Heart left ventricle (tissue), 16 donors: Measurements from ENCODE around the gene ADIG. TPM values are rescaled to one million over a fixed set of nuclear protein-coding genes. Genes with fewer than 3 reads are reported as not detected.

ENCODE experiments used
- ATAC-seq, 4 donors: fragments of 200-7000 bp; cut with Tn5 transposase; one replicate each; pipeline ENCODE4 v1.9.1; 2020 to 2022; ENCODE audit warnings: moderate library complexity in 4 of 4, mild to moderate bottlenecking in 3 of 4, moderate number of reproducible peaks in 1 of 4
- DNase-seq, 5 donors: peaks; one replicate each; pipeline ENCODE4 v3.0.0-alpha.2; 2020
- H3K27ac ChIP-seq, 12 donors: fragments of 200-600 bp; sonication (generic) in 4 of 12; one replicate each; pipeline versions ENCODE4 v1.5.0 to v1.8.0; 2016 to 2022; ENCODE audit warnings: mild to moderate bottlenecking in 2 of 12
- H3K27me3 ChIP-seq, 9 donors: fragments of 200-600 bp; sonication (generic) in 2 of 9; one replicate each; pipeline versions ENCODE4 v1.5.1 to v1.8.0; 2016 to 2022; ENCODE audit warnings: mild to moderate bottlenecking in 3 of 9
- H3K36me3 ChIP-seq, 9 donors: fragments of 200-600 bp; sonication (generic) in 2 of 9; one replicate each; pipeline versions ENCODE4 v1.5.0 to v1.8.0; 2018 to 2022; ENCODE audit warnings: mild to moderate bottlenecking in 2 of 9
- H3K4me1 ChIP-seq, 12 donors: fragments of 200-600 bp; sonication (generic) in 4 of 12; one replicate each; pipeline versions ENCODE4 v1.5.0 to v1.8.0; 2016 to 2022; ENCODE audit warnings: mild to moderate bottlenecking in 3 of 12
- H3K4me3 ChIP-seq, 12 donors: fragments of 200-600 bp; sonication (generic) in 4 of 12; one replicate each; pipeline versions ENCODE4 v1.5.0 to v1.8.0; 2017 to 2022; ENCODE audit warnings: mild to moderate bottlenecking in 9 of 12, moderate library complexity in 4 of 12
- H3K9me3 ChIP-seq, 12 donors: fragments of 200-600 bp; sonication (generic) in 4 of 12; one replicate each; pipeline versions ENCODE4 v1.5.0 to v1.8.0; 2016 to 2022; ENCODE audit warnings: mild to moderate bottlenecking in 1 of 12
- POLR2A ChIP-seq, 2 donors: fragments of 450-650 bp; IDR thresholded peaks; one replicate each; pipeline ENCODE4 v1.6.1; 2017; ENCODE audit warnings: antibody characterized with exemption in 2 of 2, mild to moderate bottlenecking in 2 of 2, moderate library complexity in 2 of 2
- WGBS, 4 donors: extraction: QIAGEN DNeasy Blood & Tissue Kit in 2 of 4; methylation state at CpG; one replicate each; pipeline versions ENCODE4 v1.1.5 to v1.1.7; 2013 to 2018; 5-methylcytosine and 5-hydroxymethylcytosine counted together
- intact Hi-C, 10 donors: fragments of 100-400 bp; cut with DNase I; formaldehyde crosslinking; loops; one replicate each; pipeline versions ENCODE4 v1.11.1 to v1.14.2; 2022
- long read RNA-seq, 3 donors: library from polyadenylated mRNA; unstranded; transcript quantifications; one replicate each; pipeline ENCODE4 v2.0.0, GENCODE V29; 2020 to 2021
- polyA plus RNA-seq, 2 donors: library from polyadenylated mRNA; stranded (reverse); fragments of 200-250 nt; gene quantifications; one replicate each; pipeline ENCODE4 v1.2.3, GENCODE V29; 2013
- total RNA-seq, 9 donors: library from RNA; depleted of rRNA in 2 of 9; stranded (reverse); fragments of >200 nt in 2 of 9; fragmentation: NEBNext Ultra II Directional in 3 of 9; extraction: Animal tissue kit (Norgen Biotek cat#: 25700) in 3 of 9; gene quantifications; one replicate each; pipeline versions ENCODE4 v1.1.0 to v1.2.4, GENCODE V29; 2016 to 2023
- TF ChIP-seq, protein P1 (sequence below), 12 donors: fragments of 200-600 bp; sonication (generic) in 4 of 12; IDR thresholded peaks; one replicate each; pipeline versions ENCODE4 v1.5.0 to v1.8.0; 2018 to 2022; ENCODE audit warnings: antibody characterized with exemption in 12 of 12, mild to moderate bottlenecking in 5 of 12
- donor health status: ischemic (EF 13 %, LVEDD 7.1; RV severe dilation, severe dysfunction).
- donor health status: healthy with polysubstance abuse.
- donor health status: DM: no; HTN: yes; CAD: no.
- donor health status: DM: no; HTN: no; CAD: no.
- donor health status: ischemic (EF 25% LVEDD 6.9; RV normal size, moderate dysfunction).
- donor health status: ischemic (EF 25% LVEDD 5.7; RV mildly dilated, moderate dysfunction).
- donor health status: healthy.
- donor health status: DM: yes; HTN: yes; CAD: no.
- donor health status: ischemic (EF 35%, LVEDD 5.7; RV mildly dilated, moderate dysfunction).
- donor health status: nonischemic (EF 11% LVEDD 7.7; RV severe dilation, severe dysfunction).
- donor health status: DM: yes; HTN: yes; CAD: no.
- donor health status: PGD.
- donor health status: ischemic (EF 29% LVEDD 5.4; RV normal size, mild dysfunction).
- donor health status: nonischemic (EF 23%, LVEDD 6.1; RV moderate dilation, normal function).

The ADIG gene
- total RNA-seq (not detected), polyA plus RNA-seq (not detected)
- long read RNA-seq, donor 1: 0 reads
- long read RNA-seq, donor 2: 0 reads
- long read RNA-seq, donor 3: 0 reads

DNA sequence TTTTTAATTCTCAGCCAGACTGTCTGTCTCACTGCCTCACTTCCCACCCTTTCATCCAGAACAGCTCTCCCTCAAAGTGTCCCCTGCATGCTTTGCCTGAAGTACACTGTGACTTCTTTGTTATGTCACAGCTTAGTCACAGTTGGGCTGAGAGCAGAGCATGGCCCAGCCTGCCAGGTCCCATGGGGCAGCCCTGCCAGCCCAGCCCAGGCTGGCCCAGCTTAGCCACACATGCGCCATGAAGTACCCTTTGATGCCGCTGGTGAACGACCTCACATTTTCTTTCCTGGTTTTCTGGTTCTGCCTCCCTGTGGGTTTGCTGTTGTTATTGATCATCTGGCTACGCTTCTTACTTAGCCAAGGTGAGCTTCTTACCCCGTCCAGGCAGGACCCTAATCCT is at the start of gene ADIG:
Gene ADIG, plus strand, starts transcription at position 185 of the 400 bp plus-strand sequence. Its CDS starts 54 bp downstream, at position 239.
- H3K4me3 ChIP-seq: no peak within 1 kb of the TSS
- H3K27ac ChIP-seq: peak within 1 kb of the TSS in 6 of 12 donors; percentile 1 to 69 (median 24)
- peak; percentile 32 to 73 (median 70) for DNase-seq
- H3K9me3 ChIP-seq: no peaks in the 10 kb centered on the region
- intact Hi-C loops: no loop called here
- H3K36me3 ChIP-seq: peaks cover 0 to 19% (median 10%) of the 10 kb centered on the region in 9 donors
- H3K27me3 ChIP-seq: no peaks in the 10 kb centered on the region
- 50 to 60% (median 56%) methylated on average over 5 of the region's 5 CpGs for WGBS, 4 donors
- ATAC-seq: peak; percentile 91 to 93 (median 92)
- TF ChIP-seq, protein P1, sequence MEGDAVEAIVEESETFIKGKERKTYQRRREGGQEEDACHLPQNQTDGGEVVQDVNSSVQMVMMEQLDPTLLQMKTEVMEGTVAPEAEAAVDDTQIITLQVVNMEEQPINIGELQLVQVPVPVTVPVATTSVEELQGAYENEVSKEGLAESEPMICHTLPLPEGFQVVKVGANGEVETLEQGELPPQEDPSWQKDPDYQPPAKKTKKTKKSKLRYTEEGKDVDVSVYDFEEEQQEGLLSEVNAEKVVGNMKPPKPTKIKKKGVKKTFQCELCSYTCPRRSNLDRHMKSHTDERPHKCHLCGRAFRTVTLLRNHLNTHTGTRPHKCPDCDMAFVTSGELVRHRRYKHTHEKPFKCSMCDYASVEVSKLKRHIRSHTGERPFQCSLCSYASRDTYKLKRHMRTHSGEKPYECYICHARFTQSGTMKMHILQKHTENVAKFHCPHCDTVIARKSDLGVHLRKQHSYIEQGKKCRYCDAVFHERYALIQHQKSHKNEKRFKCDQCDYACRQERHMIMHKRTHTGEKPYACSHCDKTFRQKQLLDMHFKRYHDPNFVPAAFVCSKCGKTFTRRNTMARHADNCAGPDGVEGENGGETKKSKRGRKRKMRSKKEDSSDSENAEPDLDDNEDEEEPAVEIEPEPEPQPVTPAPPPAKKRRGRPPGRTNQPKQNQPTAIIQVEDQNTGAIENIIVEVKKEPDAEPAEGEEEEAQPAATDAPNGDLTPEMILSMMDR (IDR thresholded peaks at IDR 0.05): peak in 1 of 12 donors; percentile 12
- no peak for TF ChIP-seq POLR2A (IDR thresholded peaks at IDR 0.05)
- peaks cover 0 to 31% (median 14%) of the 10 kb centered on the region in 12 donors for H3K4me1 ChIP-seq

GRCh38 chr20:38534756-38535155 is 46.2 kb upstream of the ADIG start:
- 90 to 96% (median 95%) methylated on average over 11 of the region's 11 CpGs for WGBS, 4 donors

GRCh38 chr20:38536310-38536709 is 44.7 kb upstream of the ADIG start:
- intact Hi-C loops: no loop called here
- H3K36me3 ChIP-seq: peaks cover 0 to 100% (median 99%) of the 10 kb centered on the region in 9 donors
- ATAC-seq (no peak), DNase-seq (no peak)
- H3K27ac ChIP-seq: no peak overlapping the region
- TF ChIP-seq, protein P1 (IDR thresholded peaks at IDR 0.05): no peak
- TF ChIP-seq POLR2A (IDR thresholded peaks at IDR 0.05): no peak
- no peaks in the 10 kb centered on the region for H3K4me1 ChIP-seq
- H3K27me3 ChIP-seq: no peaks in the 10 kb centered on the region
- no peaks in the 10 kb centered on the region for H3K9me3 ChIP-seq
- H3K4me3 ChIP-seq: no peak overlapping the region
- WGBS, 4 donors: 98 to 100% (median 99%) methylated on average over 2 of the region's 2 CpGs

More at GRCh38 chr20:38534756-38535155, 46.2 kb upstream of the ADIG start:
- H3K4me3 ChIP-seq: no peak overlapping the region
- no peak for ATAC-seq
- intact Hi-C loops: no loop called here
- peaks cover 0 to 100% (median 99%) of the 10 kb centered on the region in 9 donors for H3K36me3 ChIP-seq
- TF ChIP-seq POLR2A (IDR thresholded peaks at IDR 0.05): no peak
- TF ChIP-seq, protein P1 (IDR thresholded peaks at IDR 0.05): no peak
- H3K27ac ChIP-seq: no peak overlapping the region
- H3K4me1 ChIP-seq: no peaks in the 10 kb centered on the region
- no peak for DNase-seq
- H3K9me3 ChIP-seq: no peaks in the 10 kb centered on the region
- H3K27me3 ChIP-seq: no peaks in the 10 kb centered on the region

GRCh38 chr20:38537176-38537575 is 43.8 kb upstream of the ADIG start:
- Histone ChIP-seq H3K27me3 (no peaks in the 10 kb centered on the region), H3K4me1 (no peaks in the 10 kb centered on the region), H3K36me3 (peaks cover 0 to 100% (median 99%) of the 10 kb centered on the region in 9 donors), H3K9me3 (no peaks in the 10 kb centered on the region), H3K4me3 (no peak overlapping the region), H3K27ac (no peak overlapping the region)
- no peak for TF ChIP-seq POLR2A (IDR thresholded peaks at IDR 0.05)
- TF ChIP-seq, protein P1 (IDR thresholded peaks at IDR 0.05): no peak
- ATAC-seq: no peak
- DNase-seq: no peak
- 96 to 100% (median 99%) methylated on average over 1 of the region's 1 CpG for WGBS, 4 donors
- intact Hi-C loops: no loop called here
